GM19438 (cell line): Measurements from ENCODE around the gene GAREM1.
"Not testable (repeated sequence)": the region's sequence is repeated elsewhere in the genome, so short reads cannot be mapped to it uniquely, and the experiment has no call there.

ENCODE experiments used
- ATAC-seq: cut with Tn5 transposase; IDR thresholded peaks from one replicate; pipeline ENCODE4 v1.9.1; 2021; ENCODE audit warnings: low read depth; ENCODE audit not compliant: unreplicated experiment

GAREM1 gene

DNA sequence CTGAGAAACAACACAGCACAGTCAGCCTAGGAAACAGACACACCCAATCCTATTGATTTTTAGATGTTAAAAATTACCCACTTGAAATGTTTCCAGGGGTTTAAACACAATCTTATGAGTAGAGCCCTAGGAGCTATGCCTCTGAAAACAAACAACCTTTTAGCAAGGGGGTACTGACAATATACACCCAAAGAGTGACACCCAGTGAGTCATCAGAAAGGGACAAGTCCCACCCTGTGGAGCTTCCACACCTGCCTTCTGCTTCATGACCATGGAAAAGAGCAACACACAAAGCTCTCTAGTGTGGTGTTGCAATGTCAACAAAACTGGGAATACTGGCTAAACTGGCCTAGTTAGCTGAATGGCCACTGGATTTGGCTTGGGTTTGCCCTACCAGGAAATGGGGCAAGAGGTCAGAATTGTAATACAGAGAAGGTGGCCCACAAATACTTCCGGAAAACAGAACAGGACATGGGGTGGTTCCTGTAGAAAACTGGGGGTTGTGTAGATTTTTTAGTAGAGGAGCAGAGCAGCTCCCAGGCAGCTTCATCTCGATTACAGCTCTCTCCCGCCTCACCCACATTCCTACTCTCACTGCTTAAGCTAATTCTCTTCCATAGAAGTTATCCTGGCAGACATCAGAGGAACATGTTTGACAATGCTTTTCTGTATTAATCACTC is 98.2 kb downstream of the GAREM1 start:
- ATAC-seq, result no peak

DNA sequence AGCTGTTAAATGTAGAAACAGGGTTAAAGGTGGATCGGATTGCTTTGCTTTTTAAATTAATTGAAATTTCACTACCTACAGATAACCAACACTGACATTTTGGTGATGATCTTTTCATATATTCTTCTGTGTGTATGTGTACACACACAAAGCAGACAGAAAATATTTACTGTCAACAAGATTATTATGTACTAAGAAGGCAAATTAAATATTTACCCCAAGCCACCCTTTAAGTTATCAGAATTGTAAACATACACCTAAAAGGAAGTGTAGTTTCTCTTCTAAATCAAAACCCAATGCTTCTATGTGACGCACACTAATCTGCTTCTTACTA is 98.7 kb downstream of the GAREM1 start:
- no peak for ATAC-seq

DNA sequence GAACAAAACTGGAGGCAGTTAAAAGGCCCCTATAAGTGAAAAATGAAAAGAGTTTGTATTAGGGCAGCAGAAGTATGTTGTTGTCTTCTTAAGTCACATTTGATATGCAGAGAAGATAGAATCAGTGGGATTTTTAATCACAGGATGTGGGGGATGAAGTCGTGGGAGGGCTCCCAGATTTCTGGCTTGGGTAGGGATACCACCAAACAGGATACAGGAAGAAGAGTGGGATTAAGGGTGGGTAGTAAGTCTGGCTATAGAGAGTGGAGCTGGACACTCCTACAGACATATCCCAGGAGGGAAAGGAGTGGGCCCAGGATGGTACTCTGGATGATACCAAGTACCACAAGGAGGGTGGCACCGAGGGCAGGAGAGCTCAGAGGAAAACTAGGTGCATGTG is 99.3 kb downstream of the GAREM1 start:
- no peak for ATAC-seq

DNA sequence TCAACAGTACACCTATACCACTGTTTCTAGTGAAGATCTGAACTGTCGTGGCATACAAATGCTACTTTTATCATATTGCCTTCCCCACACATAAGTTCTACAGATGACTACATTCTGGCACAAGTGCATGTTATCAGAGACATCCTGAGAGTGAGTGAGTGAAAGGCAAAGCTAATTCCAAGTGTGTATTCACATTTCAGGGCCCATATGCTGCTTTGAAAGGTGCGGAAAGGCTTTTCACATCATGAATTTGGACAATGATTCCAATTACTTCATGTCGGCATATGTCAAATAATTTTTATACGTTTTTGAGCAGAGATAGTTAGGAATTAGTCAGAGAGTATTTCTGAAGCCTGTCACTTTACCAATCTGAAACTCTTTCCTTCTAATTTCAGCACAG is 101.7 kb downstream of the GAREM1 start:
- ATAC-seq, result no peak

DNA sequence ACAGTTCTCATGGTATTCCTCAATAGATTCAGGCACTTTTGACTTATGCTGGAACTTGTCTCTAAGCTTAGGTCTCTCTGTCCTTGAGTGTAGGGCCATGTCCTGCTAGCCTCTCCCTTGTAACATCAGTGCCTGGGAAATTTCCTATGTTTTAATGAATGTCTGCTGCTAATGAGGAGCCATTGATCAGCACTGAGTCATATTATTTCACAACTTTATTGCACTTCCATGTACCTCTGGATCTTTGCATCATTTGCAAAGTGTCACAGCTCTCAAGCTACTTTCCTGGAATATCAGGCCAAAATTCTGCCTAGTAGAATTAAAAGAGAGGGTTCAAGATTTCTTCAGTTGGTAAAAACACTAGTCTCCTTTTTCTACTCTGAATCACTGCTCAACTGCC is 102.5 kb downstream of the GAREM1 start:
- no peak for ATAC-seq

DNA sequence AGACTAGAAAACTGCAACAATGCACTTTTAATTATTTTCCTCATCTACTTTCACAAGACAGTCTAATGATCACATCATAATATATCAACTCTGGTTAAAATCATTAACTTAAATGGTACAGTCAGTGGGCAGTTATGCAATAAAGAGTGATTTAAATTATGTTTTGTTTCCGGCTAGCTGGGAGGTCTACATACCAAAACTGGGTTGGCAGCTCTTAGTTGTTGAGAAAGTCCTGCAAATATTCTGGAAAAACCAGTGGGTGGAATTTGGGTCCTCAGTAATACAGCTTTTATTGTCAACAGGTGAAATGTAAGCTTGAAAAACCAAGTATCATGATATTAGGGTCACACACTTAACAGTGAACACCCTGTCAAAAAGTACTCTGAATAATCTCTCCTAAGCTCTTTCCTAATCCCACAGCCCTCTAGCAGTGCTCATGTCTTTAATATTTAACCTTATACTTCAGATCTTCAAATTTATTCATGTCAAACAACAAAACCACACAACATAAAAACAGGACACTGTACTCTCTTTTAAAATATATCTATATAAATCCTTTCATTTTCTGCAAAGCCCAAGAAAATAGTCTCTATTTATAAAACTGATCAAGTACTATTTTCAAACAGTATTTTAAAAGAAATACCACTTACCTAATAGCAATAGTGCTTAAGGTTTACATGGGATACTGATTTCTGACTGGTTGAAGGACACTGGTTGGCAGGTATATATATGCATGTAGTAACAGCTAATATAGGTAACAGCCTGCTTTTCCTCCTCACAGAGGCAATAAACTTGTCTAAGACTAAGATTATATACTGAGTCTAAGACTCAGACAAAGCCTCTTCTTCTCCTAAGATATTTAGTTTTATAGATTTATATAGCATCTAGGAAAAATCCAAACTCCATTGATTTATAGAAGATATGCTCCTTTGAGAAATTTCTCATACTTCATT is 103.8 kb downstream of the GAREM1 start:
- ATAC-seq, result no peak

DNA sequence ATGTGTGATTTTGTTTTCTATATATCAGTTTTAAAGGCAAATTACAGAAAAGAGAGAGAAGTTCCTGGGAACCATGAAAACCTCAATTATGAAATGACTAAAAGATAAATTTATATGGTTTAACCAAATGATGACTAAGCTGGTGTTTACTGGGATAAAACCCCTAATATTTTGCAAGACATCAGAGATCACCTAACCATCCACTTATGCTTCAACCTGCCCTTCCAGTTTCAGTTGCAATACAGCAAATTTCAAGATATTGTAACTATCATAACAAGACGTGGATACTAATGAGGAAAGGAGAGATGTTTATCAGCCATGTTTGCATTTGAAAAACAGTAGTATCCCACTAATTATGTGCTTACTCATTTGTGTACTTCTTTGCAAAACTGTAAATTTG is 108.2 kb downstream of the GAREM1 start:
- no peak for ATAC-seq

DNA sequence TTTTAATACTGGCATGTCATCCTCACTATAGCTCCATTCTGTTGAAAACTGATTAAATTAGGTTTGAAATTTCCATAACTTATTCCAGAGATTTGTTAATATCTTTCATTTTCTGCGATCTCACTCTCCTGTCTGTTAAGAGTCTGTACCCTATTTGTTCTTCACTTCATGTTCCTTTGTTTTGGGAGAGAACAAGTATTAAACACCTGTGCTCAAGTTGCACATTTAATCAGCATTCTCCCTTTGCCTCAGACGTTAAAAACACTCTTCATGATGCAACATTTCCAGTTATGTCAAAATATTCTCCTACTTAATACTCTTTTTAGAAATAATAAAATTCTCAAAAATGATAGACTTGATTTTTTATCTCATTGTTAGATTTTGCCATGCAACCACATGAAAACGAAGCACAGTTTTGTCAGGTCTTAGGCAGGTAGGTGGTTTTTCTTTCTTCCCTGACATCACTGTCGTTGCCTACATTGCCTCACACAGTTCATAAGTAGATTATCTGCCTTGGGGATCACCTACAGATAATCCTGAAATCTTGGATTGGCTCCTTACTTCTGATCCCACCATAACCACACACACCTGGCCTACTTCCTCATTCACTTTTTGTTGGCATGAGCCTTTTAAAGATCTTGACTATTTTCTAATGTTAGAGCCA is 109.9 kb downstream of the GAREM1 start:
- no peak for ATAC-seq

DNA sequence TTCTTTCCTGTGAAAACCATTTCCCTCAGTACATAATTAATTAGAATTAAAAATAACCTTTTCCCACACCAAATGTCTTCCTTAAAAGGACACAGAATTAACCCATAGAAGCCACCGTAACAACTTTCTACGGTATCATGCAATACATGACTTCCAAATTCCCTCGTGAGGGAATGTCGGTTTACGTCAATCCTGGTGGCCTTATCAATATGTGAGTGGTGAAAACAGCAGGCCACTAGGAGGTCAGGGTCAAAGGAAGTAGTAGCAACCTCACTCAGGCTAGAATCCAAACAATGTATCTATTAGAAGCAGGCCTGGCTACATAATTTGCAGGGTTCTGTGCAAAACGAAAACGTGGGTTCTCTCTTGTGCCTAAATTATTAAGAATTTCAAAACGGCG is 112.2 kb downstream of the GAREM1 start:
- no peak for ATAC-seq

DNA sequence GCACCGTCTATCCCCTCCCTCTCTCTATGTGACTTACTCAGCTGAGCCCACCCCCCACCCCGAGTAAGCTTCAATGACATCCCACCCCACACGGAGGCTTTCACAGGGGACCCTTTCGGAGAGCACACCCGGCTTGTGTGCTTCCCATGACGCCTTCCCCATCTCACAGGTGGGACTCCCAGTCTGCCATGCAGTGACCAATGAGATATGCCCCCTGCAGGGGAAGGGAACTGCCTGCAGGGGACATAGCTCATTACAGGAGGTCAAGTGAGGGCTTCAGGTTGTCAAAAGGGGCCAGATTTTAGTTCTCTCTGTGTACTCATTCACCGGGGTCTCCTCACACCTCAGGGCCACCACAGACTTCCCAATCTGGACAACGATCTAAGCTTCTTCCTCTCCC is 112.6 kb downstream of the GAREM1 start:
- ATAC-seq, result no peak

DNA sequence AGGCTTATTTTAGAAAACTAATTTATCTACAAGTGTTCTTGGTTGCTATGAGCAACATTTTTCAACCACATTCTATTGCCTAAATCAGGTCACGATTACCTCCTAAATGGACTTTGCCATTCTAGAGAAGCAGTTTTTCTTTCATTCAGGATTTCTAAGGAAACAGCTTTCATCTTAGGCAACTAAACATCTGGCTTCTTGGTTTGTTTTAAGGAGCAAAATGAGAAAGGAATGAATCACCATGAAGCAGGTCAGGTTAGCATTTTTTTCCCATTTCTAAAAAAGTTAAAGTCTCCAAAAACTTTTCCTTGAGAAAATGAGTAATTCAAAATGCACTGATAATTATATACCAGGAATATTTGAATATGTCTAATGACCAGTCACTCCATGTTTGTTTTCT is 114.8 kb downstream of the GAREM1 start:
- ATAC-seq, result no peak

DNA sequence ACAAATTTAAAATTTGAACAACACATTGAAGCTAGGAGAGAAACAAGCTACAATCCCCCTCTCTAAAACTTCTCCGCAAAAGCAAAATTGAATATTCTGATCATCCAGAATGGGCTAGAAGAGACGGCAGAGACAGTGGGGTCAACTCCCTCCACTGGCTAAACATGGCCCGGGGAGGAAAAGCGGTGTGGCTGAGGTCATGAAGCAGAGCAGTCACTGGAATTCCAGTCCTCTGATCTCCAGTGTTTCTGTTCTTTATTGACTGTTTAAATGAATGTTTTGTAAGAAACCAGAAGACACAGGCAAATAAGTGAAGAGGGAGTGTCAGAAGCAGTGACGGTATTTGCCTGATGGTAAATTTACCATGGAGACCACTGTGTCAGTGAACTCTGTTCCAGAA is 116.2 kb downstream of the GAREM1 start:
- ATAC-seq, result no peak

DNA sequence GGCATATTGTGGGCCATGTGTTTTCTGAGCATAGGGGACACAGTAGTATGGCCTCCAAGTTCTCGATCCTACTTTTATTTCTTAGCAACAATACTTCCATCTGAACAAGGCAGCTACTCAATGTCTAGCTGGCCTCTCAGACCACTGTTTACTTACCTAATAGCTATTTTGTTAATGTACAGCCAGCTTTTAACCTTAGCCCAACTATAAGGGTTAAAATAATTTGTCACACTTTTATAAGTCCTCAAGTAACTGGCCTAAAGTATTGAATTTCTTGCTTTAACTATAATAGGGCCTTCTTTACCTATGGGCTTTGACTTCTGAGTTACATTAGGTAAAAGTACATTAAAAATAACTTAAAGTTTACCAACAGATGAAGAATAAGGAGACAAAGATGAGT is 117.4 kb downstream of the GAREM1 start:
- no peak for ATAC-seq

DNA sequence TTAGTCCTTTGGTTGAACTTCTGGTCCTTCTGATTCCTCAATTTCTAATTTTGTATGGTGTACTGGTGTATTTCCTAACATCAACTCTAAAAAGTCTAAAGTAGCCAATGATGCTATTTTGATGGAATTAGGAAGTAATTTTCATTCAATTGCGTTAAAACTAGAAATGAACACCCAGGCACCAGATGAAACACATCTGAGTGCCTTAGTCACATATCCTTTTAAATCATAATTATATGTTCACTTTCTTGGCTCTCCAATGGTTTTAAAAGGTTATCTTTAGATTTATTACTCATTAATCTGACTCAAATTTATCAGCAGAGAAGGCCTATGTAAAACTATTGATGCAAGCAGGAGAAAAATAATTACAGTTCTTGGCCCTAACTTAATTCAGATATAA is 119.7 kb downstream of the GAREM1 start:
- ATAC-seq, result no peak

DNA sequence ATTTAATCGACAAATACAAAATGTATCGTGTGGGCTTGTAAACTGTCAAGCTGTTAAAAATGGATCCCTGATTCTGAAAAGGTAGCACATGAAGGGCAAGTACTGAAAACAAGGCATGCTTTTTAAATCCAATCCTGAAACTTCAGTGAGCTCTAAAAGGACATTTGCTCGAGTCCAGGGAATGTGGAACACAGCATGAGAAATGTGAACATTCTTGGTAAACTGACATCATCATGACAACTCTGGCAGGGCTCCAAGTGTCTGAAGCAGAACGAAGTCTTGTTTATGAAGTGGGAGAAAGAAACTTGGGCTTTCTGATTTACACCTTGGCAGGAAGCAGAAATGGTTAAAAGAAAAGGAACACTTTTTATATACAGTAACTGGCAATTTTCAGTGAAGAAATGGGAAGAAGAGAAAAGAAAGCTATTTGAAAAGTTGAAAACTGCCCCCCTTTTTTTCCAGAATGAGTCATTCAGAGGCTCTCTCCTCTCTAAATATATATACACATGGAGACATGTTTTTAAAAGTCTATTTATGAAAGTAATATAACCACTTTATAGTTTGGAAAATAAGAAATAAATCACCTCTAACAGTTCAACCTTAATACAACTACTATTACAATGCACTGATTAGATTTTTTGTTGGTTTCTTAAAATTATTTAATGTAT is 120.8 kb downstream of the GAREM1 start:
- ATAC-seq, result no peak

DNA sequence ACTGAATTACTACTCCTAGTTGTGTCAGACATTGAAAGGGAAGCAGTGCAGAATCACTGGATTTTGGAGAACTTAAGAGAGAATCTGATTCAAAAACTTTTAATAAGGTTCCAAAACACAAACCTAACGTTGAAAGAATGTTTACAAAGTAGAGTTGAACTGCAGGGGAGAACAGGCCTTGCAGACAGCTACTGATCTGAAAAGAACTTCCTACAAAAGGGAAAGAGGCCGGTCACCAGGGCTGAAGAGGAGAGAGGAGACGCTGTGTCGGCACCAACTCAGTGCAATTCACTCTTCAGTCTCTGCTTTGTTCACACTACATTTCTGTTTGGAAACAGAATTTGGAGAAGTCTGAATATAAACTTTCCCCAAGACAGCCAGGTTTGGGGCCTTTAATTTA is 124.0 kb downstream of the GAREM1 start:
- ATAC-seq, result no peak

DNA sequence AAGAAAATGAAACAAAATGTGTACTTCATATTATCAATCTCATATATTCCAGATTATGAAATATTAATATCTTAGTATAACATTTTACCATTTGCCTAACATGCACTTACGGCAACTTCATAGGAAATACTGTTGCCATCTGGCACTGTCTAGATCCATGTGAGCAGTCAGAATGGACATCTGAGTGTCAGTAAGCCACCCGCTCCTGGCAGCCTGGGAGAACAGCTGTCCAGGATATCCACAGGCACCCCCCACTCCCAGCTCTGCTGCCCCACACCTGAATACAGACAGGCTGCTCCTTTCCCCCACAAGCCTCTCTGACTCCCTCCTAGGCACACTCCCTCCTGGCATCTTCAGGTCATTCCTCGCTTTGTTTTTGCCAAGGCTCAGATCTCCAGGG is 127.0 kb downstream of the GAREM1 start:
- no peak for ATAC-seq

DNA sequence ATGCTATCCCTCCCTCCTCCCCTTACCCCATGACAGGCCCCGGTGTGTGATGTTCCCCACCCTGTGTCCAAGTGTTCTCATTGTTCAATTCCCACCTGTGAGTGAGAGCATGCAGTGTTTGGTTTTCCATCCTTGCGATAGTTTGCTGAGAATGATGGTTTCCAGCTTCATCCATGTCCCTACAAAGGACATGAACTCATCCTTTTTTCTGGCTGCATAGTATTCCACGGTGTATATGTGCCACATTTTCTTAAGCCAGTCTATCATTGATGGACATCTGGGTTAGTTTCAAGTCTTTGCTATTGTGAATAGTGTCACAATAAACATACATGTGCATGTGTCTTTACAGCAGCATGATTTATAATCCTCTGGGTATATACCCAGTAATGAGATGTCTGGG is 129.6 kb downstream of the GAREM1 start:
- ATAC-seq, result not testable (repeated sequence)

DNA sequence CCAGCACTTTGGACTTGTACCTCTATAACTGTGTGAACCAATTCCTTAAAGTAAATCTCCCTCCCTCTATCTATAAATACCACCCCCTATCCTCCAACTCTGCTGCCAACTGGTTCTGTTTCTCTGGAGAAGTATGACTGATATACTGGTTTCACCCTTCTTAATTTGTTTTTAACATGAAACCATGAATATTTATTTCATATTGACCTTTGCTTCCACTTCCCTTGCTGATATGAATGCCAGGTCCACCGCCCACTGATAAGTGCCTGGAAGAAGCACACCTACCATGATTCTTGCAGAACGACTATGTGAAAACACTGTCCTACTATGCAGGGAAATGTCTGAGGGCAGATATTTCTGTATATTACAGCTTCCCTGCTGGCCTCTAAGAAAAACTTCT is 131.6 kb downstream of the GAREM1 start:
- no peak for ATAC-seq

DNA sequence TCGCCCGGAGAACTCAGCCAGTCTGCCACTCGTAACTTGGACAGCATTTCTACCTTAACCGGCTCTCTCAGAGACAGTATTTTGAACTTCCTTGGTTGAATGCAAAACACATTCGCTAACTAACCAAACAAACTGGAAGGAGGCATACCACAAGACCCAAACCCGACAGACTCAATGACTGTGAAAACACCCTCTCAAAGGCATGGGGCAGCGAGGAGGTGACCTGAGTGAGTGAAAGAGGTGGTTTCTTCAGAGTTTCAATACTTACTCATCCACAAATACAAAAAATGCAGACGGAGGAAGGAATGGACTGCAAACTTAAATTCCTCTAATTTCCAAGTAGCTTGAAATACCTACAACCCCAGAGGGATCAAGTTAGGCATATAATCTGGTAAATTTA is 132.9 kb downstream of the GAREM1 start:
- no peak for ATAC-seq

DNA sequence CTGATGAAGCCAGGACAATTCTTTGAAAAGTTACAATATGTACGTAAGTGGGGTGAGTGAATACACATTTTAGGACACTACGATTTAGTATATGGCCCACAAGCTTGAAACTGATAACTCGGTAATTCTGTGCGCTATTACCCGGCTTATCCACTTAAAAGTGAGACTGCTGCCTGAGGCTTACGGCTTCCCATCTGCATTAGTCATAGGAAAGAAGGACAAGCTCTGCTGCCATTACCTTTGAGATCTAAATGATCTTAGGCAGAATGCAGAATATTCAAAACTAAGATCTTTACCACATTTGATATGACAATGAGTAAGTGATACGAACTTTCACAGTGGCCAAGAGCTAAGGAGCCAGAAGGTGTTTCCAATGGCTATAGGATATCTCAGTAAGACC is 133.3 kb downstream of the GAREM1 start:
- ATAC-seq, result no peak
